Astrocyte of the spinal cord (primary cell): ENCODE results near the gene SLC25A27.

Source experiments
- DNase-seq: peaks from one replicate; pipeline ENCODE4 v3.0.0; 2011; ENCODE audit warnings: low read depth, low spot score
- H3K4me3 ChIP-seq: 2 replicates; pipeline ENCODE4 v1.5.1; 2011; ENCODE audit warnings: low read depth, mild to moderate bottlenecking, low read length, moderate library complexity
- CTCF ChIP-seq: IDR thresholded peaks from 2 replicates; pipeline ENCODE4 v1.5.1; 2012; ENCODE audit warnings: low read depth, mild to moderate bottlenecking, low read length, inconsistent platforms
- in situ Hi-C: cut with HindIII; loops from 2 replicates; pipeline ENCODE4 v1.10.0; 2017; ENCODE audit warnings: low sequenced_read_pairs

Gene SLC25A27

GRCh38 chr6:46684771-46685170 is 32.0 kb downstream of the SLC25A27 start:
- H3K4me3 ChIP-seq = no peak overlapping the region
- no peak for TF ChIP-seq CTCF
- in situ Hi-C loops = no loop called here
- DNase-seq = peak; percentile 51

- no peak for TF ChIP-seq CTCF
- H3K4me3 ChIP-seq = no peak within 1 kb of the TSS
- in situ Hi-C loops = no loop called here
- no peak for DNase-seq
Observed at GRCh38 chr6:46687619-46688097, 34.9 kb downstream of the SLC25A27 start, which contains the start of gene TDRD6. TSS of gene TDRD6 (plus strand) at chr6:46687885. CDS start at chr6:46688129, 244 bp downstream.

GRCh38 chr6:46688117-46688965 is 35.6 kb downstream of the SLC25A27 start:
- DNase-seq = no peak
- TF ChIP-seq CTCF = no peak
- no peak overlapping the region for H3K4me3 ChIP-seq
- in situ Hi-C loops = no loop called here

- in situ Hi-C loops = no loop called here
- H3K4me3 ChIP-seq = no peak overlapping the region
- TF ChIP-seq CTCF = no peak
- no peak for DNase-seq
Observed at GRCh38 chr6:46688966-46689335, 36.2 kb downstream of the SLC25A27 start.

GRCh38 chr6:46689657-46690056 is 36.9 kb downstream of the SLC25A27 start:
- DNase-seq = no peak
- no peak for TF ChIP-seq CTCF
- in situ Hi-C loops = no loop called here
- H3K4me3 ChIP-seq = no peak overlapping the region

- in situ Hi-C loops = no loop called here
- DNase-seq = no peak
Observed at GRCh38 chr6:46690141-46690755, 37.5 kb downstream of the SLC25A27 start.

More at GRCh38 chr6:46690141-46690755, 37.5 kb downstream of the SLC25A27 start:
- no peak overlapping the region for H3K4me3 ChIP-seq
- no peak for TF ChIP-seq CTCF
